Thyroid gland (tissue), 4 donors: Measurements from ENCODE around the gene BEND7. TPM values are rescaled to one million over a fixed set of nuclear protein-coding genes. Genes with fewer than 3 reads are reported as not detected.

Source experiments
- DNase-seq, 2 donors: peaks; one replicate each; pipeline ENCODE4 v3.0.0-alpha.2; 2019
- H3K27ac ChIP-seq, 3 donors: fragments of 200-600 bp; sonication (generic); 1 replicate in 2 of 3; 2 replicates in 1 of 3; pipeline ENCODE4 v1.5.1; 2016 to 2019; ENCODE audit warnings: mild to moderate bottlenecking in 1 of 3, moderate library complexity in 1 of 3
- H3K27me3 ChIP-seq: fragments of 200-600 bp; sonication (generic); one replicate; pipeline ENCODE4 v1.5.1; 2019
- H3K36me3 ChIP-seq, 2 donors: fragments of 200-600 bp; sonication (generic); one replicate each; pipeline ENCODE4 v1.5.1; 2016 to 2019
- H3K4me1 ChIP-seq, 2 donors: fragments of 200-600 bp; sonication (generic); one replicate each; pipeline ENCODE4 v1.5.1; 2017 to 2019
- H3K4me3 ChIP-seq, 3 donors: fragments of 200-600 bp; sonication (generic); replicated peaks in 1 of 3; 1 replicate in 2 of 3; 2 replicates in 1 of 3; pipeline ENCODE4 v1.5.1; 2016; ENCODE audit warnings: mild to moderate bottlenecking in 1 of 3
- H3K9me3 ChIP-seq: fragments of 200-600 bp; sonication (generic); one replicate; pipeline ENCODE4 v1.5.1; 2017
- POLR2A ChIP-seq, 2 donors: fragments of 450-650 bp; IDR thresholded peaks; one replicate each; pipeline ENCODE4 v1.6.1; 2017; ENCODE audit warnings: antibody characterized with exemption in 2 of 2, mild to moderate bottlenecking in 2 of 2, moderate library complexity in 1 of 2
- WGBS, 2 donors: methylation state at CpG; one replicate each; pipeline ENCODE4 v1.1.5; 2017; 5-methylcytosine and 5-hydroxymethylcytosine counted together
- intact Hi-C: fragments of 100-400 bp; cut with DNase I; formaldehyde crosslinking; loops from one replicate; pipeline ENCODE4 v1.15.1; 2023
- total RNA-seq, 4 donors: library from RNA; depleted of rRNA; stranded (reverse); fragments of >200 nt; gene quantifications; one replicate each; pipeline ENCODE4 v1.2.3, GENCODE V29; 2016
- TF ChIP-seq, protein P1 (sequence below), 6 experiments: fragments of 200-600 bp in 3 of 6; fragments of 450-650 bp in 3 of 6; sonication (generic) in 3 of 6; IDR thresholded peaks; one replicate each; pipeline ENCODE4 v1.5.1; 2016 to 2019; ENCODE audit warnings: antibody characterized with exemption in 6 of 6, mild to moderate bottlenecking in 2 of 6, inconsistent platforms in 1 of 6, moderate library complexity in 1 of 6

BEND7 gene, protein sequence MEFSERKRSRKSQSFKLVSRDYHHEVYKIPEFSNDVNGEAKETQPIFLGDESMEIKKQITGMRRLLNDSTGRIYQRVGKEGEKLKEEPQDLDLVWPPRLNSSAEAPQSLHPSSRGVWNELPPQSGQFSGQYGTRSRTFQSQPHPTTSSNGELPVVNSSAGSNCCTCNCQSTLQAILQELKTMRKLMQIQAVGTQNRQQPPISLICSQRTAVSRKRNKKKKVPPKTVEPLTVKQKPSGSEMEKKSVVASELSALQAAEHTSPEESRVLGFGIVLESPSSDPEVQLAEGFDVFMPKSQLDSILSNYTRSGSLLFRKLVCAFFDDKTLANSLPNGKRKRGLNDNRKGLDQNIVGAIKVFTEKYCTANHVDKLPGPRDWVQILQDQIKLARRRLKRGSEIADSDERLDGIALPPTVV
- total RNA-seq, result 100 to 1,000 TPM in 2 of 4 donors, 10 to 100 TPM in 2; 51.3 to 106 (median 84.3) TPM

DNA sequence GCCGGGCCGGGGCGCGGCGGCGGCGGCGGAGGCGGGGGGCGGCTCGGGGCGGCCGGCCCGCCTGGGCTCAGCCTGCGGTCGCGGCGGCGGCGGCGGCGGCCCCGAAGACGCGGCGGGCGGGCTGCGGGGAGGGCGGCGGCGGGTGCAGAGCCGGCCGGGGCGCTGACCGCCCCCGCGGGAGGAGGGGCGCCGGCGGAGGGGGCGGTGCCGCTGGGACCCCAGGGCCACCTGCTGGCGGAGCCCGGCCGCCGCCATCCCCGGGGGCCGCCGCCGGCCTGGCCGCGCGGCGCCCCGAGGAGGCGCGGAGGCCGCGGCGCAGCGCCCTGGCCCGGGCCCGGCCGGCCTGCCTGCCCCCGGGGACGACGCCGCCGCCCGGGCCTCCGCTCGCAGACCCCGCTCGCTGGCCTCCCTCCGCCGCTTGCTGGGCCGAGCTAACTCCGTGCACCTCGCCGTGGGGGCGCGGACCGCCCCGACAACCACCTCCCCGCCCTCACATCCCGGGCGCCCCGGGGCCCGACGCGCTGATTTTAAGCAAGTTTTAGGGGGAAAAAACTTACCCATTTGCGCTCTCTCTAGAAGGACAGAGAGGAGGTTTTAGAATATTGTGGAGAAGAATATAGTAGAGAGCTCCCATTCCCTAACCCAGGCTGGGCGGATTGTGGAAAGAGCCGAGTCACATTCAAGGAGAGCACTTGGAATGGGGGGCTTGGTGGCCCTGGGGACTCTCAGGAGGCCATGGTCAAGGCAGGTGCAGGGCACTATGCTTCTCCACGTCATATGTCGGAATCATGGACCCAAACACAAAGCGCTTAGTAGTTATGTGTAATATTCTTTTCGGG, at the start of gene BEND7:
Gene BEND7 (minus strand): TSS at position 140 of the 839 bp plus-strand sequence. CDS start 481 bp downstream, outside the sequence.
- Histone ChIP-seq H3K36me3 (no peaks in the 10 kb centered on the region), H3K9me3 (no peaks in the 10 kb centered on the region), H3K4me1 (peaks cover 11 to 13% of the 10 kb centered on the region in 2 donors), H3K4me3 (peak within 1 kb of the TSS; percentile 14 to 86 (median 64)), H3K27ac (peak within 1 kb of the TSS; percentile 78 to 93 (median 83)), H3K27me3 (no peaks in the 10 kb centered on the region)
- peak; percentile 70 to 72 for DNase-seq
- intact Hi-C loops, result no loop called here
- TF ChIP-seq POLR2A (IDR thresholded peaks at IDR 0.05), result peak in 1 of 2 donors; percentile 60
- TF ChIP-seq, protein P1, sequence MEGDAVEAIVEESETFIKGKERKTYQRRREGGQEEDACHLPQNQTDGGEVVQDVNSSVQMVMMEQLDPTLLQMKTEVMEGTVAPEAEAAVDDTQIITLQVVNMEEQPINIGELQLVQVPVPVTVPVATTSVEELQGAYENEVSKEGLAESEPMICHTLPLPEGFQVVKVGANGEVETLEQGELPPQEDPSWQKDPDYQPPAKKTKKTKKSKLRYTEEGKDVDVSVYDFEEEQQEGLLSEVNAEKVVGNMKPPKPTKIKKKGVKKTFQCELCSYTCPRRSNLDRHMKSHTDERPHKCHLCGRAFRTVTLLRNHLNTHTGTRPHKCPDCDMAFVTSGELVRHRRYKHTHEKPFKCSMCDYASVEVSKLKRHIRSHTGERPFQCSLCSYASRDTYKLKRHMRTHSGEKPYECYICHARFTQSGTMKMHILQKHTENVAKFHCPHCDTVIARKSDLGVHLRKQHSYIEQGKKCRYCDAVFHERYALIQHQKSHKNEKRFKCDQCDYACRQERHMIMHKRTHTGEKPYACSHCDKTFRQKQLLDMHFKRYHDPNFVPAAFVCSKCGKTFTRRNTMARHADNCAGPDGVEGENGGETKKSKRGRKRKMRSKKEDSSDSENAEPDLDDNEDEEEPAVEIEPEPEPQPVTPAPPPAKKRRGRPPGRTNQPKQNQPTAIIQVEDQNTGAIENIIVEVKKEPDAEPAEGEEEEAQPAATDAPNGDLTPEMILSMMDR (IDR thresholded peaks at IDR 0.05), result peak in 1 of 6 experiments; percentile 22
- 8 to 21% methylated on average over 11 to 37 of the region's 98 CpGs for WGBS, 2 donors

DNA sequence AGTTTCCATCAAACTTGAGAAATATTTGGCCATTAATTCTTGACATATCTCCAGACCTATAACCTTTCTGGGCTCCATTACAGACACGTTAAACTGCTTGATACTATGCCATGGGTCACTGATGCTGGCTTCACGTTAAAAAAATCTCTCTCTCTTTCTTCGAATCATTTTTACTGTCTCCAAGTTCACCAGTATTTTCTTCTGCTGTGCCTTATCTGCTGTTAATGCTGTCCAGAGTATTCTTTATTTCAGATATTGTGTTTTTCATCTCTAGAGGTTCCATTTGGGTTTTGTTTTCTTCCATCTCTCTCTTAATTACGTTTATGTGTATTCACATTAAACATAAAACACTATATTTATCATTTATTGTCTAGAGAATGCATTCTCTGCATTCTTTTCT, 45.1 kb upstream of the BEND7 start:
- intact Hi-C loops, result no loop called here
- Histone ChIP-seq H3K27ac (no peak overlapping the region), H3K9me3 (no peaks in the 10 kb centered on the region), H3K4me3 (no peak overlapping the region), H3K4me1 (peaks cover 5 to 15% of the 10 kb centered on the region in 2 donors), H3K27me3 (no peaks in the 10 kb centered on the region), H3K36me3 (no peaks in the 10 kb centered on the region)
- 88% methylated on average over 4 of the region's 4 CpGs for WGBS, 2 donors
- no peak for TF ChIP-seq POLR2A (IDR thresholded peaks at IDR 0.05)
- TF ChIP-seq, protein P1 (IDR thresholded peaks at IDR 0.05), result no peak
- no peak for DNase-seq

DNA sequence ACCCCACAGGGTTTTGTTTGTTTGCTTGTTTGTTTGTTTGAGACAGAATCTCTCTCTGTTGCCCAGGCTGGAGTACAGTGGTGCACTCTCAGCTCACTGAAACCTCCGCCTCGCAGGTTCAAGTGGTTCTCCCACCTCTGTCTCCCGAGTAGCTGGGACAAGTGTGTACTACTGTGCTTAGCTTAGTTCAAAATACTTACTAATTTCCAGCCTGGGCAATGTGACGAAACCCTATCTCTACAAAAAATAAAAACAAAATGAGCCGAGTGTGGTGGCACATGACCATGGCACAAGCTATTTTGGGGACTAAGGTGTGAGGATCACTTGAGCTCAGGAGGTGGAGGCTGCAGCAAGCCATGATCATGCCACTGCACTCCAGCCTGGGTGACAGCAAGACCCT, 42.7 kb upstream of the BEND7 start:
- H3K36me3 ChIP-seq, result no peaks in the 10 kb centered on the region
- no peak overlapping the region for H3K4me3 ChIP-seq
- 27 to 31% methylated on average over 5 of the region's 5 CpGs for WGBS, 2 donors
- H3K4me1 ChIP-seq, result peaks cover 5 to 15% of the 10 kb centered on the region in 2 donors
- no peaks in the 10 kb centered on the region for H3K9me3 ChIP-seq
- DNase-seq, result peak; percentile 65 to 78
- H3K27ac ChIP-seq, result peak overlapping the region; percentile 7 to 70 (median 38)
- H3K27me3 ChIP-seq, result no peaks in the 10 kb centered on the region
- TF ChIP-seq POLR2A (IDR thresholded peaks at IDR 0.05), result no peak
- TF ChIP-seq, protein P1 (IDR thresholded peaks at IDR 0.05), result no peak
- intact Hi-C loops, result no loop called here

DNA sequence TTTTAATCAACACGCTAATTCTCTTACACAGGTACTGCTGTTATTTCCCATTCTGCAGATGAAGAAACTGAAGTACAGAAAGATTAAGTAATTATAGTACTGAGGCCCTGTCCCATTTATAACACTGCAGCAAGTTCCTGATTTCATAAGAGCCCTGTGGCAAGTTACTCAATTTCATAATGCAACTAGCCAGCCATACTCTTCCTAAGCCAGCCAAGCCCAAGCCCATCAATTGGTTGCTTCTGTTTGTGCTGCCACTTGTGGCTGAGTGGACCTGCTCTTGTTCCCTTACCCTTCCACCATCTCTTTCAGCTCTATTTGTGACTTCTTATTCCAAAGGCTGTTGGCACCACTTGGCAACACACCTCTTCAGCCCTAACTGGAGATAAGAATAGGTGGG, 38.2 kb upstream of the BEND7 start:
- H3K9me3 ChIP-seq, result no peaks in the 10 kb centered on the region
- H3K4me1 ChIP-seq, result peaks cover 11 to 21% of the 10 kb centered on the region in 2 donors
- WGBS, 2 donors, result 85 to 88% methylated on average over 1 of the region's 1 CpG
- DNase-seq, result no peak
- no peak overlapping the region for H3K4me3 ChIP-seq
- TF ChIP-seq, protein P1 (IDR thresholded peaks at IDR 0.05), result no peak
- TF ChIP-seq POLR2A (IDR thresholded peaks at IDR 0.05), result no peak
- intact Hi-C loops, result no loop called here
- no peak overlapping the region for H3K27ac ChIP-seq
- H3K27me3 ChIP-seq, result no peaks in the 10 kb centered on the region
- H3K36me3 ChIP-seq, result no peaks in the 10 kb centered on the region
